NAMALWA (cell line): ENCODE measurements around the gene ZDHHC13.

Experiments used
- DNase-seq: peaks from one replicate; pipeline ENCODE4 v3.0.0-alpha.2; 2015; ENCODE audit warnings: low spot score

Gene ZDHHC13

GRCh38 chr11:19116971-19117759 lies at the start of gene ZDHHC13:
ZDHHC13 (plus strand) TSS chr11:19117168; CDS start chr11:19117250, 82 bp downstream.
- peak; percentile 97 for DNase-seq

- peak; percentile 84 for DNase-seq
These were observed 45.7 kb upstream of the ZDHHC13 start for GRCh38 chr11:19071255-19071654.

GRCh38 chr11:19072464-19072863 lies 44.5 kb upstream of the ZDHHC13 start:
- no peak for DNase-seq

- DNase-seq = no peak
These were observed 43.2 kb upstream of the ZDHHC13 start for GRCh38 chr11:19073454-19074415.

- no peak for DNase-seq
These were observed 41.3 kb upstream of the ZDHHC13 start for GRCh38 chr11:19075636-19076035.

GRCh38 chr11:19076744-19077589 lies 40.0 kb upstream of the ZDHHC13 start:
- DNase-seq = peak; percentile 73

GRCh38 chr11:19077965-19078364 lies 39.0 kb upstream of the ZDHHC13 start:
- DNase-seq = no peak

GRCh38 chr11:19079643-19080440 lies 37.1 kb upstream of the ZDHHC13 start:
- DNase-seq = no peak

- DNase-seq = no peak
These were observed 36.4 kb upstream of the ZDHHC13 start for GRCh38 chr11:19080579-19080993.

GRCh38 chr11:19083166-19083565 lies 33.8 kb upstream of the ZDHHC13 start:
- DNase-seq = no peak

- no peak for DNase-seq
These were observed 32.2 kb upstream of the ZDHHC13 start for GRCh38 chr11:19084661-19085315.

- no peak for DNase-seq
These were observed 29.3 kb upstream of the ZDHHC13 start for GRCh38 chr11:19087658-19088057.

- DNase-seq = no peak
These were observed 28.2 kb upstream of the ZDHHC13 start for GRCh38 chr11:19088791-19089190.

GRCh38 chr11:19089421-19089820 lies 27.5 kb upstream of the ZDHHC13 start:
- no peak for DNase-seq

GRCh38 chr11:19091366-19091765 lies 25.6 kb upstream of the ZDHHC13 start:
- DNase-seq = no peak

- DNase-seq = no peak
These were observed 24.6 kb upstream of the ZDHHC13 start for GRCh38 chr11:19092342-19092741.

GRCh38 chr11:19092850-19093249 lies 24.1 kb upstream of the ZDHHC13 start:
- DNase-seq = no peak

- no peak for DNase-seq
These were observed 23.0 kb upstream of the ZDHHC13 start for GRCh38 chr11:19093976-19094375.

GRCh38 chr11:19094859-19095258 lies 22.1 kb upstream of the ZDHHC13 start:
- DNase-seq = no peak

GRCh38 chr11:19099093-19099492 lies 17.9 kb upstream of the ZDHHC13 start:
- no peak for DNase-seq

GRCh38 chr11:19100885-19101284 lies 16.1 kb upstream of the ZDHHC13 start:
- no peak for DNase-seq
